ENCODE measurements around the gene TMC1.
"Not testable (repeated sequence)": the region's sequence is repeated elsewhere in the genome, so short reads cannot be mapped to it uniquely, and the experiment has no call there.

The TMC1 gene

GRCh38 chr9:72772661-72773060 is 251.3 kb downstream of the TMC1 start:
- DNase-seq (ENCODE audit: low read depth), result peak; percentile 3

GRCh38 chr9:72773570-72773969 is 252.2 kb downstream of the TMC1 start:
- peak; percentile 2 for DNase-seq (ENCODE audit: low read depth)

- DNase-seq (ENCODE audit: low read depth), result no peak
Observed at GRCh38 chr9:72775570-72775969, 254.2 kb downstream of the TMC1 start.

- no peak for DNase-seq (ENCODE audit: low read depth)
Observed at GRCh38 chr9:72779614-72780013, 258.2 kb downstream of the TMC1 start.

GRCh38 chr9:72786948-72787347 is 265.5 kb downstream of the TMC1 start:
- no peak for DNase-seq (ENCODE audit: low read depth)

GRCh38 chr9:72788966-72789735 is 267.7 kb downstream of the TMC1 start:
- DNase-seq (ENCODE audit: low read depth), result peak; percentile 37

GRCh38 chr9:72789885-72790284 is 268.5 kb downstream of the TMC1 start:
- DNase-seq (ENCODE audit: low read depth), result no peak

- DNase-seq (ENCODE audit: low read depth), result no peak
Observed at GRCh38 chr9:72790989-72791388, 269.6 kb downstream of the TMC1 start.

GRCh38 chr9:72791436-72791835 is 270.0 kb downstream of the TMC1 start:
- no peak for DNase-seq (ENCODE audit: low read depth)

- peak; percentile 24 for DNase-seq (ENCODE audit: low read depth)
Observed at GRCh38 chr9:72794946-72795345, 273.5 kb downstream of the TMC1 start.

- DNase-seq (ENCODE audit: low read depth), result no peak
Observed at GRCh38 chr9:72800328-72800994, 279.1 kb downstream of the TMC1 start.

GRCh38 chr9:72805238-72805637 is 283.8 kb downstream of the TMC1 start:
- DNase-seq (ENCODE audit: low read depth), result no peak

GRCh38 chr9:72806313-72806809 is 285.0 kb downstream of the TMC1 start:
- DNase-seq (ENCODE audit: low read depth), result not testable (repeated sequence)

GRCh38 chr9:72807765-72808445 is 286.5 kb downstream of the TMC1 start:
- DNase-seq (ENCODE audit: low read depth), result no peak

- DNase-seq (ENCODE audit: low read depth), result no peak
Observed at GRCh38 chr9:72808446-72808768, 287.0 kb downstream of the TMC1 start.

- DNase-seq (ENCODE audit: low read depth), result no peak
Observed at GRCh38 chr9:72809586-72809985, 288.2 kb downstream of the TMC1 start.

- no peak for DNase-seq (ENCODE audit: low read depth)
Observed at GRCh38 chr9:72812559-72813111, 291.2 kb downstream of the TMC1 start.

GRCh38 chr9:72813544-72813943 is 292.1 kb downstream of the TMC1 start:
- DNase-seq (ENCODE audit: low read depth), result no peak

- no peak for DNase-seq (ENCODE audit: low read depth)
Observed at GRCh38 chr9:72814083-72814597, 292.7 kb downstream of the TMC1 start.

- DNase-seq (ENCODE audit: low read depth), result no peak
Observed at GRCh38 chr9:72816666-72817065, 295.3 kb downstream of the TMC1 start.

GRCh38 chr9:72817413-72817812 is 296.0 kb downstream of the TMC1 start:
- DNase-seq (ENCODE audit: low read depth), result no peak

GRCh38 chr9:72818385-72818784 is 297.0 kb downstream of the TMC1 start:
- no peak for DNase-seq (ENCODE audit: low read depth)

Data from EH (cell line).